T-helper 17 cell (primary cell): ENCODE results near the gene YWHAE. TPM values are rescaled to one million over a fixed set of nuclear protein-coding genes. Genes with fewer than 3 reads are reported as not detected.
"Not testable (repeated sequence)": the region's sequence is repeated elsewhere in the genome, so short reads cannot be mapped to it uniquely, and the experiment has no call there.

ENCODE experiments used
- ATAC-seq: fragments of 150-1000 bp; cut with Tn5 transposase; 2 replicates; pipeline ENCODE4 v1.10.0; 2021; ENCODE audit warnings: mild to moderate bottlenecking, moderate library complexity
- DNase-seq, 3 donors: peaks; one replicate each; pipeline versions ENCODE4 v3.0.0 to v3.0.0-alpha.2; 2020 to 2021
- H3K9me3 ChIP-seq: one replicate; pipeline ENCODE4 v1.7.0; 2013; ENCODE audit warnings: low read length, mild to moderate bottlenecking; ENCODE audit not compliant: control insufficient read depth, poor library complexity, severe bottlenecking
- H3K27ac Mint-ChIP-seq: one replicate; pipeline ENCODE4 v1.8.0; 2022; ENCODE audit warnings: mild to moderate bottlenecking, moderate library complexity, mixed read lengths
- H3K27me3 Mint-ChIP-seq: one replicate; pipeline ENCODE4 v1.8.0; 2022; ENCODE audit warnings: mixed read lengths
- H3K36me3 Mint-ChIP-seq: one replicate; pipeline ENCODE4 v1.8.0; 2022; ENCODE audit warnings: low read depth, mixed read lengths
- H3K4me1 Mint-ChIP-seq: one replicate; pipeline ENCODE4 v1.8.0; 2022; ENCODE audit warnings: mild to moderate bottlenecking, mixed read lengths
- H3K4me3 Mint-ChIP-seq: one replicate; pipeline ENCODE4 v1.8.0; 2022; ENCODE audit warnings: mild to moderate bottlenecking, moderate library complexity, mixed read lengths
- total RNA-seq, 4 donors: library from RNA in 2 of 4; stranded (reverse) in 2 of 4; gene quantifications; one replicate each; pipeline ENCODE4 v1.2.3 and lab custom pipeline; 2022 to 2026

Gene YWHAE
- total RNA-seq, 2 donors from 2014 or later: 142 to 146 TPM

DNA sequence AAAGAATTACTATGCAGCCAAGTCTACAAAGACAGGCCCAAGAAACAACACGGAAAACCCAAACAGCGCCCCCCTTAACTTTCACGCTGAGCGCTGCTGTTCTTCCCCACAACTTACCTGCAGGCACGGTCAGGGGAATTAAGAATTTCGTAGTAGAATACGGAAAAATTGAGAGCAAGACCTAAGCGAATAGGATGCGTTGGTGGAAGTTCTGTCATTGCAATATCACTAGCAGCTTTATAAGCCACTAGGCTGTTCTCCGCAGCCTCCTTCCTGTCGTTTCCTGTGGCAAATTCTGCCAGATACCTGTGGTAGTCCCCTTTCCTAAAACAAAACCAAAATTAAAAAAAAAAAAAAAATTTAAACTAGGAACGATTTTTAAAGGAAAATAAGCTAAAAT is 39.0 kb downstream of the YWHAE start:
- ATAC-seq: peak; percentile 29

DNA sequence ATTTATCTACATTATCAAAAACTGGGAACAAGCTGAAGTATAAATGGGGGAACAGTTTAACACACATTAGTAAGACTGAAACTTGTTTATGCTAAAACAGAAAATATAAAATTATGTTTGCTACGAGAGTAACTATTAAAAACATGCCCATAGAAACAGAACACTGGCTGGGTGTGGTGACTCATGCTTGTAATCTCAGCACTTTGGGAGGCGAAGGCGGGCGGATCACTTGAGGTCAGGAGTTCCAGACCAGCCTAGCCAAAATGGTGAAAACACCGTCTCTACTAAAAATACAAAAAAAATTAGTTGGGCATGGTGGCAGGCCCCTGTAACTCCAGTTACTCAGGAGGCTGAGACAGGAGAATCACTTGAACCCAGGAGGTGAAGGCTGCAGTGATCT is 39.7 kb downstream of the YWHAE start:
- H3K36me3 Mint-ChIP-seq: peaks cover 12% of the 10 kb centered on the region
- H3K4me1 Mint-ChIP-seq: peaks cover 36% of the 10 kb centered on the region
- not testable (repeated sequence) for H3K9me3 ChIP-seq, ATAC-seq, DNase-seq, H3K27me3 Mint-ChIP-seq
- H3K4me3 Mint-ChIP-seq: peak overlapping the region; percentile 67
- peak overlapping the region; percentile 62 for H3K27ac Mint-ChIP-seq

More for the DNA sequence above, 39.0 kb downstream of the YWHAE start:
- DNase-seq: no peak
- H3K9me3 ChIP-seq: no peaks in the 10 kb centered on the region
- Mint-ChIP-seq H3K27me3 (no peaks in the 10 kb centered on the region), H3K4me3 (peak overlapping the region; percentile 67), H3K4me1 (peaks cover 34% of the 10 kb centered on the region), H3K27ac (peak overlapping the region; percentile 62), H3K36me3 (peaks cover 12% of the 10 kb centered on the region)

DNA sequence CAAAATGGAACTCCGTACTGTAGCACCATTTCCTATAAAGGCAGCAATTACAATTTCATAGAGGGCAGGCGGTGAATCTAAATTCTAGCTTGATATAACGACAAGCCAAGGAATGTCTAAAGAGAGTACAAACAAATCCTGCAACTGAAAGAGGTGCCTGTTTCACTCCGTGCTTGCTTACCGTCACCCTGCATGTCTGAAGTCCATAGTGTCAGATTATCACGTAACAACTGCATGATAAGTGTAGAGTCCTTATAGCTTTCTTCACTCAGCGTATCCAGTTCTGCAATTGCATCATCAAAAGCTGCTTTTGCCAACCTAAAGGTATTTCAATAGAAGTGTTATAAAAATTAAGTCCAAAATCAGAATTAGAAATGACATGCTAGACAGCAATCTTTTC is 46.0 kb downstream of the YWHAE start:
- ATAC-seq (no peak), DNase-seq (no peak)
- Mint-ChIP-seq H3K27me3 (no peaks in the 10 kb centered on the region), H3K36me3 (peaks cover 7% of the 10 kb centered on the region), H3K4me1 (peaks cover 22% of the 10 kb centered on the region), H3K27ac (no peak overlapping the region), H3K4me3 (no peak overlapping the region)
- H3K9me3 ChIP-seq: no peaks in the 10 kb centered on the region

DNA sequence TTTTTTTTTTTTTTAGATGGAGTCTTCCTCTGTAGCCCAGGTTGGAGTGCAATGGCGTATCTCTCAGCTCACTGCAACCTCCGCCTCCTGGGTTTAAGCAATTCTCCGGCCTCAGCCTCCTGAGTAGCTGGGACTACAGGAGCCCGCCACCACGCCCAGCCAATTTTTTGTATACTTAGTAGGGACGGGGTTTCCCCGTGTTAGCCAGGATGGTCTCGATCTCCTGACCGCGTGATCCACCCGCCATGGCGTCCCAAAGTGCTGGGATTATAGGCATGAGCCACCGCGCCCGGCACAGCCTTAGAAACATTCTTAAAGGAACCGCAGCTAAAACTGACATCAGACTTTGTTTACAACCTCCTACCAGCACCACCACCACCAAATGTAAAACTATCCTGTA is 47.5 kb downstream of the YWHAE start:
- not testable (repeated sequence) for H3K36me3 Mint-ChIP-seq, ATAC-seq, DNase-seq, H3K27me3 Mint-ChIP-seq, H3K9me3 ChIP-seq
- Mint-ChIP-seq H3K27ac (peak overlapping the region; percentile 82), H3K4me1 (peaks cover 23% of the 10 kb centered on the region), H3K4me3 (peak overlapping the region; percentile 33)

DNA sequence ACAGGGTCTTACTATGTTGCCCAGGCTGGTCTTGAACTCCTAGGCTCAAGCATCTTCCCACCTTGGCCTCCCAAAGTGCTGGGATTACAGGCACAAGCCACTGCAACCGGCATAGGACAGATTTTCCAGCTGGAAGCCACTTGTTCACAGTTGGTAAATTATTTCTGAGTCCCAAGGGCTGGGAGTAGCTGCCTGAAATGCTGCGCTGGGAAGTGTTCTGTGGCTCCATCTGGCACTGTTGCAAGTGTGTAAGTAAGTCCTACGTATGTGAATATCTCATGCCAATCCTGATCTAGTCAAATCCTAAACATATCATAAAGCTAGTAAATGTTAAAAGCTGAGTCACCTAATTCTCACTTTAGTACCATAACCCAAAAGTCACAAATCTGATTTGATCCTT is 48.1 kb downstream of the YWHAE start:
- no peaks in the 10 kb centered on the region for H3K9me3 ChIP-seq
- peak overlapping the region; percentile 82 for H3K27ac Mint-ChIP-seq
- peaks cover 7% of the 10 kb centered on the region for H3K36me3 Mint-ChIP-seq
- ATAC-seq: no peak
- H3K4me3 Mint-ChIP-seq: no peak overlapping the region
- DNase-seq: no peak
- H3K27me3 Mint-ChIP-seq: no peaks in the 10 kb centered on the region
- H3K4me1 Mint-ChIP-seq: peaks cover 24% of the 10 kb centered on the region

DNA sequence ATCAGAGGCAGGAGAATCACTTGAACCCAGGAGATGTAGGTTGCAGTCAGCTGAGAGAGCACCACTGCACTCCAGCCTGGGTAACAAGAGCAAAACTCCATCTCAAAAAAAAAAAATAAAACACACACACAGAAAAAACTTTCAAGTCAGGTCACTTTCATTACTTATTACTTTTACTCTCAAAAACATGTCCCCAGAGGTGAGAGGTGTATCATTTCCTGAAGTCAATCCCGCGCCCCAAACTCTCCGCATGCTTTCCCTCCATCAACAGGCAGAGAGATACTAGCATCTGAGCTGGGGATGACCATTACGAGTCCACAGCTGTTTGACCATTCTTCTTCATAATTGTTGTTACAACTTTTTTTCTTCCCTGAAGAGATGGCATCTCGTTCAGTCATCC is 48.7 kb downstream of the YWHAE start:
- H3K4me1 Mint-ChIP-seq: peaks cover 27% of the 10 kb centered on the region
- H3K36me3 Mint-ChIP-seq: peaks cover 7% of the 10 kb centered on the region
- ATAC-seq (no peak), DNase-seq (no peak)
- no peaks in the 10 kb centered on the region for H3K27me3 Mint-ChIP-seq
- H3K4me3 Mint-ChIP-seq: no peak overlapping the region
- H3K27ac Mint-ChIP-seq: peak overlapping the region; percentile 82
- no peaks in the 10 kb centered on the region for H3K9me3 ChIP-seq

DNA sequence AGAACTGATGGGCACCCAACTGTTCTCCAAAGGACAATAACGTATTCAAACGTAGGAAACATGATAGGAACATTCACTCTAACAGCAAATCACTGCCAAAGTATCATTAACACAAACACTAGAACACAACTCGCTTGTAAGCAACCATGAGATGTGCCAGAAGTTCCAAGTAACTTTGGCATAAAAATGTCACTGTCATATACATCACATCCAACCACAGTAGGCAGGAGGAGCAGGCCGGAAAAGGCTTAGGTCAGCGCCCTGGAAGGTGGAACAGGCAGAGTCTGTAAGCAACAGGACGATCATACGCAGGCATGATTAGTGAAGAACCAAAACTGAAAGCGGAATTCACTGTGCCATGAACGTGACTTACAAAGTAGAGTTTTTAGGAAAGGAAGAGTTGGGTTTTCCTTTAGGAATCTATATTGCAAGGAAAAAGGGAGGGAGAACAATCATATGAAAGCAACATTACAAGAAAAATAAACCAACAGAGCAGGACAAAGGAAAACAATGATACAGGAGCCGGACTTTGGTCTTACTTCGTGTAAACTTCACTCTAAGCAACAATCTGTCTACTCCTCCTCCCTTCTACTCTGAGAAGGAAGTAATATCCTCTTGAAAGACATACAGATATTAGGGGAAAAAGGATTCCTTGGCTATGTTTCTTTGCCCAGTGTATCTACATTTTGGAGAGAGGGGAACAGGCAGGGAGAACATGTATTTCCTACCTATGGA is 52.3 kb downstream of the YWHAE start:
- H3K36me3 Mint-ChIP-seq: peaks cover 9% of the 10 kb centered on the region
- peak overlapping the region; percentile 91 for H3K27ac Mint-ChIP-seq
- DNase-seq: no peak
- H3K4me1 Mint-ChIP-seq: peaks cover 24% of the 10 kb centered on the region
- H3K9me3 ChIP-seq: no peaks in the 10 kb centered on the region
- H3K27me3 Mint-ChIP-seq: no peaks in the 10 kb centered on the region
- H3K4me3 Mint-ChIP-seq: peak overlapping the region; percentile 66
- ATAC-seq: peak; percentile 45

DNA sequence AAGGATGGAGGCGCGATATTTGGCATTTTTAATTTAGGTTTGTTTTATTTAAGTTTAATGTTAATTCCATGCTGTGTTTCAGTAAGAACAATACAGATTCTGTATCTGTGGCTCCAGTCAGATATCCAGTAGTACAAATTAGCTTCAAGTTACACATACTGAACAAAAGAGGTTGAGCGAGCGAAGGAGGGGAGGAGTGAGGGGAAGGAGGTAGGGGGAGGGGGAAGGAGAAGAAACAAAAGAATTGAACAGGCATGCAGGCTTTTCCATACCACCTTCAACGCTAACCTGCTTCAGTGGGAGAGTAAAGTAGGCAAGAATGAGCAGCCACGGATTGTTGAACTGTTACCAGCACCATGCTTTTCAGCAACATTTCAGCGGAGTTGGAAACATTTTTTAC is 55.5 kb downstream of the YWHAE start:
- DNase-seq (no peak), ATAC-seq (no peak)
- Mint-ChIP-seq H3K27me3 (no peaks in the 10 kb centered on the region), H3K4me1 (peaks cover 15% of the 10 kb centered on the region), H3K4me3 (no peak overlapping the region), H3K27ac (peak overlapping the region; percentile 93), H3K36me3 (peaks cover 6% of the 10 kb centered on the region)
- H3K9me3 ChIP-seq: no peaks in the 10 kb centered on the region

- H3K9me3 ChIP-seq: no peaks in the 10 kb centered on the region
- Mint-ChIP-seq H3K4me1 (peaks cover 15% of the 10 kb centered on the region), H3K27me3 (no peaks in the 10 kb centered on the region), H3K4me3 (peak overlapping the region; percentile 47), H3K36me3 (peaks cover 6% of the 10 kb centered on the region), H3K27ac (peak overlapping the region; percentile 93)
- ATAC-seq (no peak), DNase-seq (no peak)
Measured at GRCh38 chr17:1343554-1343953, 56.5 kb downstream of the YWHAE start.

DNA sequence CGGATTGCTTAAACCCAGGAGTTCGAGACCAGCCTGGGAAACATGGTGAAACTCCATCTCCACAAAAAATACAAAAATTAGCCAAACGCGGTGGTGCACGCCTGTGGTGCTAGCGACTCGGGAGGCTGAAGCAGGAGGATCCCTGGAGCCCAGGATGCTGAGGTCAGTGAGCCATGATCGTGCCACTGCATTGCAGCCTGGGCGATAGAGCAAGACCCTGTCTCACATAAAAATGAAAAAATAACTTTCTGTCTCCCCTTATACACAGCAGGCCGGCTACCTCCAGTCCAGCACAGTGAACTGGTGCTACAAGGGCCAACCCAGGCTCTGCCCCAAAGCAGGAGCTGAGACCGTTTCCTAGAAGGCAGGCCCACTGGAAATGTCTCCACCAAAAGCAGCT is 59.7 kb downstream of the YWHAE start:
- no peaks in the 10 kb centered on the region for H3K27me3 Mint-ChIP-seq
- no peak for ATAC-seq
- no peak overlapping the region for H3K4me3 Mint-ChIP-seq
- H3K4me1 Mint-ChIP-seq: peaks cover 5% of the 10 kb centered on the region
- H3K36me3 Mint-ChIP-seq: peaks cover 6% of the 10 kb centered on the region
- no peaks in the 10 kb centered on the region for H3K9me3 ChIP-seq
- no peak overlapping the region for H3K27ac Mint-ChIP-seq
- DNase-seq: no peak

GRCh38 chr17:1331708-1332107 is 68.3 kb downstream of the YWHAE start:
- Mint-ChIP-seq H3K36me3 (no peaks in the 10 kb centered on the region), H3K4me3 (peak overlapping the region; percentile 7), H3K4me1 (peaks cover 9% of the 10 kb centered on the region), H3K27ac (no peak overlapping the region), H3K27me3 (no peaks in the 10 kb centered on the region)
- no peaks in the 10 kb centered on the region for H3K9me3 ChIP-seq
- ATAC-seq (peak; percentile 80), DNase-seq (no peak)

GRCh38 chr17:1329745-1330343 is 70.2 kb downstream of the YWHAE start:
- no peak for DNase-seq
- Mint-ChIP-seq H3K27me3 (no peaks in the 10 kb centered on the region), H3K36me3 (no peaks in the 10 kb centered on the region)

DNA sequence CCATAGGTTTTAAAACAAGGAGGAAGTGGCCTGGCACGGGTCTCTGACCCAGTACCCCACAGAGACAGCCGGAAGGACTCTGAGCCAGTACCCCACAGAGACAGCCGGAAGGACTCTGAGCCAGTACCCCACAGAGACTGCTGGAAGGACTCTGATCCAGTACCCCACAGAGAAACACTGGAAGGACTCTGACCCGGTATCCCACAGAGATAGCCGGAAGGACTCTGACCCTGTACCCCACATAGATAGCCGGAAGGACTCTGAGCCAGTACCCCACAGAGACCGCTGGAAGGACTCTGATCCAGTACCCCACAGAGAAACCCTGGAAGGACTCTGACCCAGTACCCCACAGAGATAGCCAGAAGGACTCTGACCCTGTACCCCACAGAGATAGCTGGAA is 71.6 kb downstream of the YWHAE start:
- Mint-ChIP-seq H3K4me3 (no peak overlapping the region), H3K27me3 (no peaks in the 10 kb centered on the region), H3K36me3 (peaks cover 3% of the 10 kb centered on the region), H3K27ac (no peak overlapping the region), H3K4me1 (peaks cover 11% of the 10 kb centered on the region)
- DNase-seq: no peak
- no peaks in the 10 kb centered on the region for H3K9me3 ChIP-seq
- ATAC-seq: no peak

More at GRCh38 chr17:1329745-1330343, 70.2 kb downstream of the YWHAE start:
- Mint-ChIP-seq H3K27ac (no peak overlapping the region), H3K4me1 (peaks cover 9% of the 10 kb centered on the region), H3K4me3 (no peak overlapping the region)
- no peaks in the 10 kb centered on the region for H3K9me3 ChIP-seq
- ATAC-seq: no peak

DNA sequence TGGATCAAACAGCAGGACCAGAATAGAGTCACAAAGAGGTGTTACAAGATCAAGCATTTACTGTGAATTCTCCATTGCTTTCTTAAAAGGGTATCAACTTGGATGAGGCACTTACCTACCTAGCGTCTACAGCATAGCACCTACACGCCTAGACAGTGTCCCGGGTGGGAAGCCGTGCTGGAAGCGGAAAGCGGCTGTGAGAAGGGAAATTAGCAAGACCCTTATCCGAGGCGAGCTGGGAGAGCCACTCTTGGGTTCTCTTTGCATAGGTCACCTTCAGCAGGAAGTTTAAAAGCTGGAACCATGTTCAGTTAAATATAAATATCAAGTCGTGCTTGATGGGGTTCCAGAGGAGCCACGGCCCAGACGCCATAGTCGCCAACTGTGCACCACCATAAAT is 74.3 kb downstream of the YWHAE start:
- DNase-seq (no peak), ATAC-seq (no peak)
- no peaks in the 10 kb centered on the region for H3K9me3 ChIP-seq
- no peak overlapping the region for H3K4me3 Mint-ChIP-seq
- peaks cover 3% of the 10 kb centered on the region for H3K36me3 Mint-ChIP-seq
- no peak overlapping the region for H3K27ac Mint-ChIP-seq
- H3K4me1 Mint-ChIP-seq: peaks cover 2% of the 10 kb centered on the region
- H3K27me3 Mint-ChIP-seq: no peaks in the 10 kb centered on the region
